HepG2 (cell line): ENCODE measurements around the gene SNRNP27.

Experiments
- BRF2 ChIP-seq: sonication (generic); formaldehyde crosslinking; IDR thresholded peaks from 2 replicates; pipeline ENCODE4 v1.8.1; 2022; ENCODE audit warnings: mild to moderate bottlenecking, missing genetic modification reagents
- CTCF ChIP-seq: sonication (generic); formaldehyde crosslinking; IDR thresholded peaks from 2 replicates; pipeline ENCODE4 v1.5.0; 2020; ENCODE audit warnings: mild to moderate bottlenecking, missing genetic modification reagents, moderate library complexity
- EP300 ChIP-seq, 3 experiments: sonication (generic) in 1 of 3; formaldehyde crosslinking in 1 of 3; IDR thresholded peaks; 2 replicates each; pipeline versions ENCODE4 v1.5.1 to v1.6.1; 2011 to 2020; ENCODE audit warnings: low read depth in 2 of 3, low read length in 2 of 3, borderline replicate concordance in 1 of 3, improper control_type of control experiment in 1 of 3, mild to moderate bottlenecking in 1 of 3, missing genetic modification reagents in 1 of 3, moderate library complexity in 1 of 3
- FOXP1 ChIP-seq, 2 experiments: fragments of 450-650 bp in 1 of 2; IDR thresholded peaks; 2 replicates each; pipeline ENCODE4 v1.6.1; 2017 to 2018; ENCODE audit warnings: antibody characterized with exemption in 1 of 2
- HDAC2 ChIP-seq: sonication (generic); formaldehyde crosslinking; IDR thresholded peaks from 2 replicates; pipeline ENCODE4 v1.4.0; 2020; ENCODE audit warnings: missing genetic modification reagents
- NCOA5 ChIP-seq: sonication (generic); formaldehyde crosslinking; IDR thresholded peaks from 2 replicates; pipeline ENCODE4 v1.4.0; 2020; ENCODE audit warnings: missing genetic modification reagents
- ONECUT2 ChIP-seq: sonication (generic); formaldehyde crosslinking; IDR thresholded peaks from 2 replicates; pipeline ENCODE4 v1.4.0; 2020; ENCODE audit warnings: missing genetic modification reagents
- PBX3 ChIP-seq: sonication (generic); formaldehyde crosslinking; IDR thresholded peaks from 2 replicates; pipeline ENCODE4 v1.8.1; 2023; ENCODE audit warnings: missing genetic modification reagents, inconsistent platforms, borderline replicate concordance
- REST ChIP-seq, 2 experiments: IDR thresholded peaks; 2 replicates each; pipeline ENCODE4 v1.6.1; 2011 to 2012; ENCODE audit warnings: low read length in 2 of 2, borderline replicate concordance in 1 of 2, low read depth in 1 of 2, mild to moderate bottlenecking in 1 of 2, moderate library complexity in 1 of 2
- ZFP36 ChIP-seq: fragments of 150-350 bp; IDR thresholded peaks from 2 replicates; pipeline ENCODE4 v1.6.1; 2018; ENCODE audit warnings: borderline replicate concordance, low read length, low read depth; ENCODE audit not compliant: partially characterized antibody
- ZNF761 ChIP-seq: sonication (generic); formaldehyde crosslinking; conservative IDR thresholded peaks from 2 replicates; pipeline ENCODE4 v1.4.0; 2020; ENCODE audit warnings: mild to moderate bottlenecking, missing genetic modification reagents
- ZNF780A ChIP-seq: sonication (generic); formaldehyde crosslinking; IDR thresholded peaks from 2 replicates; pipeline ENCODE4 v1.8.0; 2022; ENCODE audit warnings: mild to moderate bottlenecking, missing genetic modification reagents, moderate library complexity
- ZNF781 ChIP-seq: sonication (generic); formaldehyde crosslinking; IDR thresholded peaks from 2 replicates; pipeline ENCODE4 v1.5.1; 2020; ENCODE audit warnings: borderline replicate concordance, mild to moderate bottlenecking, missing genetic modification reagents; ENCODE audit errors: not compliant biosample characterization

- TF ChIP-seq FOXP1 (IDR thresholded peaks at IDR 0.05) (no peak), FOXP1 (CRISPR knock-in tag; IDR thresholded peaks at IDR 0.05) (no peak), EP300 (IDR thresholded peaks at IDR 0.05; ENCODE audit: low read depth in 2 of 2, low read length in 2 of 2) (no peak), EP300 (CRISPR knock-in tag; IDR thresholded peaks at IDR 0.05; ENCODE audit: borderline replicate concordance) (no peak), REST (IDR thresholded peaks at IDR 0.05; ENCODE audit: borderline replicate concordance in 1 of 2, low read depth in 1 of 2, low read length in 2 of 2) (no peak), PBX3 (CRISPR knock-in tag) (no peak), ZFP36 (no peak), HDAC2 (CRISPR knock-in tag) (no peak), CTCF (CRISPR knock-in tag) (no peak), BRF2 (CRISPR knock-in tag) (no peak), ZNF761 (CRISPR knock-in tag) (no peak), ONECUT2 (CRISPR knock-in tag) (no peak), ZNF780A (CRISPR knock-in tag) (no peak), NCOA5 (no peak), ZNF781 (no peak)
These were observed 45.5 kb upstream of the SNRNP27 start for GRCh38 chr2:69848186-69848790.
